H1 (cell line): ENCODE data around the gene PARD3. TPM values are rescaled to one million over a fixed set of nuclear protein-coding genes. Genes with fewer than 3 reads are reported as not detected.

Experiments used
- CTCF ChIA-PET: fragments of 300-600 bp; sonication (Branson Sonifier 250); formaldehyde crosslinking; loops from one replicate; lab custom pipeline; 2021; ENCODE audit not compliant: partially characterized antibody; lab: Charles Lee
- POLR2A ChIA-PET: fragments of 300-600 bp; sonication (Branson Sonifier 250); formaldehyde crosslinking; loops from one replicate; lab custom pipeline; 2021; ENCODE audit warnings: inconsistent platforms; ENCODE audit not compliant: partially characterized antibody; lab: Charles Lee
- DNase-seq, 2 experiments: peaks; one replicate each; pipeline versions ENCODE4 v3.0.0 to v3.0.0-alpha.2; 2010 to 2022; ENCODE audit warnings: low spot score in 2 of 2, low read depth in 1 of 2, mixed read lengths in 1 of 2
- FAIRE-seq: peaks from 2 replicates; lab custom pipeline; 2011; peaks lifted over from hg19 to GRCh38; lab: Jason Lieb, UNC
- H2AFZ ChIP-seq: 2 replicates; pipeline ENCODE4 v1.8.1; 2012; ENCODE audit warnings: low read length, inconsistent platforms
- H2AK5ac ChIP-seq: 2 replicates; pipeline ENCODE4 v1.6.1; 2013; ENCODE audit warnings: low read depth, low read length
- H2BK120ac ChIP-seq: replicated peaks from 2 replicates; pipeline ENCODE3; 2013; ENCODE audit warnings: low read depth, low read length, inconsistent platforms
- H2BK12ac ChIP-seq: 2 replicates; pipeline ENCODE4 v1.6.1; 2013; ENCODE audit warnings: low read depth, low read length
- H2BK15ac ChIP-seq: 2 replicates; pipeline ENCODE4 v1.6.1; 2013; ENCODE audit warnings: low read length
- H2BK20ac ChIP-seq: 2 replicates; pipeline ENCODE4 v1.6.1; 2013; ENCODE audit warnings: low read length
- H2BK5ac ChIP-seq: 2 replicates; pipeline ENCODE4 v1.6.1; 2013; ENCODE audit warnings: low read depth, low read length
- H3K14ac ChIP-seq: 2 replicates; pipeline ENCODE4 v1.6.1; 2013; ENCODE audit warnings: inconsistent platforms; ENCODE audit not compliant: insufficient read length
- H3K18ac ChIP-seq: 2 replicates; pipeline ENCODE4 v1.6.1; 2013; ENCODE audit warnings: low read length; ENCODE audit errors: extremely low read depth
- H3K23ac ChIP-seq: 2 replicates; pipeline ENCODE4 v1.6.1; 2013; ENCODE audit warnings: inconsistent platforms; ENCODE audit not compliant: insufficient read length
- H3K23me2 ChIP-seq: 2 replicates; pipeline ENCODE4 v1.6.1; 2013; ENCODE audit warnings: low read depth, low read length
- H3K27ac ChIP-seq: 2 replicates; pipeline ENCODE4 v1.6.1; 2011; ENCODE audit warnings: low read depth, low read length, inconsistent platforms
- H3K27me3 ChIP-seq, 4 experiments: replicated peaks in 1 of 4; 1 replicate in 1 of 4; 2 replicates in 3 of 4; pipeline versions ENCODE4 v1.6.1 to v1.8.1; 2011 to 2013; ENCODE audit warnings: low read length in 3 of 4, mild to moderate bottlenecking in 3 of 4, inconsistent platforms in 2 of 4, mixed read lengths in 2 of 4, moderate library complexity in 1 of 4; ENCODE audit not compliant: control insufficient read depth in 3 of 4, insufficient read depth in 3 of 4; ENCODE audit errors: extremely low read depth in 1 of 4
- H3K36me3 ChIP-seq, 4 experiments: 2 replicates each; pipeline versions ENCODE4 v1.6.1 to v1.8.1; 2011 to 2013; ENCODE audit warnings: mild to moderate bottlenecking in 4 of 4, low read length in 3 of 4, moderate library complexity in 2 of 4, control low read depth in 1 of 4, inconsistent platforms in 1 of 4; ENCODE audit not compliant: insufficient read depth in 4 of 4, control insufficient read depth in 2 of 4
- H3K4ac ChIP-seq: replicated peaks from 2 replicates; pipeline ENCODE3; 2013; ENCODE audit warnings: low read length, low read depth, mixed read lengths, inconsistent platforms; ENCODE audit not compliant: insufficient read length
- H3K4me1 ChIP-seq, 4 experiments: replicated peaks in 1 of 4; 1 replicate in 1 of 4; 2 replicates in 3 of 4; pipeline versions ENCODE4 v1.6.1 to v1.8.1; 2011 to 2013; ENCODE audit warnings: low read length in 3 of 4, inconsistent platforms in 2 of 4, mixed read lengths in 1 of 4; ENCODE audit not compliant: insufficient read depth in 4 of 4, control insufficient read depth in 3 of 4
- H3K4me2 ChIP-seq, 2 experiments: 2 replicates each; pipeline versions ENCODE4 v1.6.1 to v1.8.1; 2011 to 2013; ENCODE audit warnings: low read depth in 2 of 2, low read length in 2 of 2, control low read depth in 1 of 2, inconsistent platforms in 1 of 2, mild to moderate bottlenecking in 1 of 2; ENCODE audit not compliant: insufficient read depth in 1 of 2
- H3K4me3 ChIP-seq, 4 experiments: fragments of 200-600, 300-600 bp in 1 of 4; sonication (generic), shearing (Covaris generic), sonication (Bioruptor Twin) in 1 of 4; 2 replicates each; pipeline versions ENCODE4 v1.5.1 to v1.8.1; 2011 to 2016; ENCODE audit warnings: low read length in 4 of 4, low read depth in 3 of 4, control low read depth in 2 of 4, inconsistent platforms in 2 of 4, mild to moderate bottlenecking in 2 of 4, mixed read lengths in 1 of 4, moderate library complexity in 1 of 4; ENCODE audit not compliant: insufficient read depth in 2 of 4; ENCODE audit errors: extremely low read depth in 1 of 4
- H3K56ac ChIP-seq: replicated peaks from 2 replicates; pipeline ENCODE3; 2013; ENCODE audit warnings: low read depth, mild to moderate bottlenecking, mixed read lengths, low read length, inconsistent platforms; ENCODE audit not compliant: insufficient read length
- H3K79me1 ChIP-seq: 2 replicates; pipeline ENCODE4 v1.6.1; 2013; ENCODE audit warnings: low read depth, low read length, control low read depth
- H3K79me2 ChIP-seq, 2 experiments: 2 replicates each; pipeline versions ENCODE4 v1.6.1 to v1.8.1; 2012 to 2013; ENCODE audit warnings: low read length in 2 of 2, mild to moderate bottlenecking in 2 of 2, inconsistent platforms in 1 of 2; ENCODE audit not compliant: insufficient read depth in 2 of 2, control insufficient read depth in 1 of 2
- H3K9ac ChIP-seq, 4 experiments: replicated peaks in 1 of 4; 1 replicate in 1 of 4; 2 replicates in 3 of 4; pipeline versions ENCODE4 v1.6.1 to v1.8.1; 2011 to 2013; ENCODE audit warnings: low read depth in 3 of 4, low read length in 3 of 4, control low read depth in 2 of 4, mild to moderate bottlenecking in 2 of 4, moderate library complexity in 2 of 4, inconsistent platforms in 1 of 4; ENCODE audit errors: extremely low read depth in 1 of 4
- H3K9me3 ChIP-seq, 2 experiments: 2 replicates each; pipeline versions ENCODE4 v1.6.1 to v1.8.1; 2012 to 2013; ENCODE audit warnings: mild to moderate bottlenecking in 2 of 2, moderate library complexity in 2 of 2, control low read depth in 1 of 2, inconsistent platforms in 1 of 2, low read depth in 1 of 2, low read length in 1 of 2, mixed read lengths in 1 of 2; ENCODE audit not compliant: insufficient read depth in 2 of 2
- H4K20me1 ChIP-seq, 2 experiments: replicated peaks in 1 of 2; 2 replicates each; pipeline versions ENCODE3 to v1.8.1; 2011 to 2013; ENCODE audit warnings: inconsistent platforms in 2 of 2, low read length in 2 of 2, mild to moderate bottlenecking in 1 of 2; ENCODE audit not compliant: insufficient read depth in 2 of 2, control insufficient read depth in 1 of 2
- H4K5ac ChIP-seq: 2 replicates; pipeline ENCODE4 v1.6.1; 2013; ENCODE audit warnings: low read length, low read depth, mixed read lengths, inconsistent platforms; ENCODE audit not compliant: insufficient read length
- H4K8ac ChIP-seq: 2 replicates; pipeline ENCODE4 v1.8.0; 2013; ENCODE audit warnings: mild to moderate bottlenecking, moderate library complexity, low read length, inconsistent platforms; ENCODE audit not compliant: insufficient read depth; ENCODE audit errors: extremely low read depth
- H4K91ac ChIP-seq: replicated peaks from 2 replicates; pipeline ENCODE3; 2013; ENCODE audit warnings: low read length, mixed read lengths, inconsistent platforms; ENCODE audit not compliant: insufficient read length
- GABPA ChIP-seq: IDR thresholded peaks from 2 replicates; pipeline ENCODE4 v1.6.1; 2011; ENCODE audit warnings: mild to moderate bottlenecking, low read length, moderate library complexity, borderline replicate concordance; ENCODE audit not compliant: insufficient read depth
- POLR2AphosphoS5 ChIP-seq: IDR thresholded peaks from 2 replicates; pipeline ENCODE4 v1.6.1; 2011; ENCODE audit warnings: low read depth, low read length
- TEAD4 ChIP-seq: IDR thresholded peaks from 2 replicates; pipeline ENCODE4 v1.6.1; 2012; ENCODE audit warnings: low read depth, low read length, inconsistent platforms, mixed read lengths
- WGBS, 2 experiments: shearing (Covaris generic) in 1 of 2; methylation state at CpG; one replicate each; pipeline versions ENCODE4 v1.1.6 to v1.1.7; 2013 to 2015; ENCODE audit warnings: low lambda C conversion rate in 2 of 2, mixed read lengths in 2 of 2, inconsistent platforms in 1 of 2, low coverage in 1 of 2, missing lambda C conversion rate in 1 of 2; ENCODE audit not compliant: insufficient replicate concordance in 2 of 2, insufficient coverage in 1 of 2, insufficient read length in 1 of 2; ENCODE audit errors: extremely low coverage in 1 of 2, missing lambda C conversion rate in 1 of 2; 5-methylcytosine and 5-hydroxymethylcytosine counted together
- polyA plus RNA-seq, 7 experiments: library from polyadenylated mRNA; depleted of rRNA in 3 of 7; stranded (reverse) in 5 of 7; unstranded in 2 of 7; fragments of >200 nt in 5 of 7; fragments of 200-250 nt in 2 of 7; gene quantifications; 1 replicate in 5 of 7; 2 replicates in 1 of 7; 4 replicates in 1 of 7; pipeline versions ENCODE4 v1.2.1 to v1.2.3, GENCODE V29; 2011 to 2013; ENCODE audit warnings: missing spikeins in 2 of 7, mixed read lengths in 2 of 7
- total RNA-seq: library from RNA; stranded (reverse); fragmentation: NEBNext Ultra II Directional; extraction: Animal tissue kit (Norgen Biotek cat#: 25700); gene quantifications from 2 replicates; pipeline ENCODE4 v1.2.1, GENCODE V29; 2021

Gene PARD3
- total and polyA plus RNA-seq, 2 of the 8 experiments (the other 6 are each of a cell fraction or from before 2014, with no cell fraction given), result 19.7 to 49.1 TPM

GRCh38 chr10:34811126-34811967 is 3.7 kb downstream of the PARD3 start:
- no peak overlapping the region for H2BK15ac ChIP-seq
- no peak overlapping the region for H3K4ac ChIP-seq
- H3K79me2 ChIP-seq, result peaks cover 15 to 79% of the 10 kb centered on the region in 2 experiments
- H4K8ac ChIP-seq, result no peak overlapping the region
- no peak overlapping the region for H3K27ac ChIP-seq
- no peak overlapping the region for H2BK20ac ChIP-seq
- H3K27me3 ChIP-seq, result peaks cover 0 to 8% (median 7%) of the 10 kb centered on the region in 4 experiments; a peak in 5 of 7 replicates
- no peak overlapping the region for H3K4me3 ChIP-seq
- no peak overlapping the region for H2AFZ ChIP-seq
- ChIA-PET CTCF (interaction anchor here (0.6 to 2.5 kb wide), 6 partner anchors 44 to 568 kb away, joined by 3 to 9 read pairs (median 4); no protein-coding TSS in a partner anchor), POLR2A (interaction anchor here (0.9 to 1.5 kb wide), 4 partner anchors 10 to 81 kb away, joined by 3 read pairs; no protein-coding TSS in a partner anchor)
- peak overlapping the region; percentile 88; the same call in 1 of the 2 replicates for H2BK12ac ChIP-seq
- TF ChIP-seq TEAD4 (0 out of 2 replicates have a peak, but pooled peaks have one; percentile 52), GABPA (no peak), POLR2AphosphoS5 (peak; percentile 18; the same call in 1 of the 2 replicates)
- H3K18ac ChIP-seq, result peak overlapping the region; percentile 9; the same call in 1 of the 2 replicates
- H3K56ac ChIP-seq, result no peak overlapping the region
- H2BK5ac ChIP-seq, result peak overlapping the region; percentile 35; the same call in 1 of the 2 replicates
- H3K14ac ChIP-seq, result no peak overlapping the region
- peaks cover 10% of the 10 kb centered on the region for H3K23me2 ChIP-seq
- no peak overlapping the region for H4K5ac ChIP-seq
- H3K9me3 ChIP-seq, result no peaks in the 10 kb centered on the region
- FAIRE-seq (no peak), DNase-seq (no peak)
- H4K91ac ChIP-seq, result no peak overlapping the region
- H3K36me3 ChIP-seq, result no peaks in the 10 kb centered on the region
- 73% methylated on average over 17 of the region's 17 CpGs; no CpG with 5 or more reads in 1 of the 2 experiments for WGBS, 2 experiments
- peaks cover 4 to 26% (median 23%) of the 10 kb centered on the region in 4 experiments for H3K4me1 ChIP-seq
- peaks cover 15 to 32% of the 10 kb centered on the region in 2 experiments for H4K20me1 ChIP-seq
- peak overlapping the region; percentile 78; the same call in 1 of the 2 replicates for H2AK5ac ChIP-seq
- H3K79me1 ChIP-seq, result peaks cover 12% of the 10 kb centered on the region
- no peak overlapping the region; a peak in 1 of 7 replicates for H3K9ac ChIP-seq
- H3K23ac ChIP-seq, result no peak overlapping the region
- no peak overlapping the region for H2BK120ac ChIP-seq
- H3K4me2 ChIP-seq, result peak overlapping the region; percentile 19 to 58
